Karpas-422 (cell line): ENCODE results near the gene SBNO2. TPM values are rescaled to one million over a fixed set of nuclear protein-coding genes. Genes with fewer than 3 reads are reported as not detected.

Experiments used
- DNase-seq: peaks from one replicate; pipeline ENCODE4 v3.0.0-alpha.2; 2015
- H2AFZ ChIP-seq: fragments of 200-600 bp; sonication (generic); 2 replicates; pipeline ENCODE4 v1.6.1; 2014; ENCODE audit warnings: antibody characterized with exemption, low read length, mixed read lengths
- H3K27ac ChIP-seq: fragments of 200-600 bp; sonication (generic); 2 replicates; pipeline ENCODE4 v1.5.1; 2014; ENCODE audit warnings: mild to moderate bottlenecking, low read length, moderate library complexity
- H3K27me3 ChIP-seq: fragments of 200-600 bp; sonication (generic); 2 replicates; pipeline ENCODE4 v1.6.1; 2014; ENCODE audit warnings: low read length, mixed read lengths
- H3K36me3 ChIP-seq: fragments of 200-600 bp; sonication (generic); 2 replicates; pipeline ENCODE4 v1.6.1; 2014; ENCODE audit warnings: low read length, mixed read lengths; ENCODE audit not compliant: insufficient read depth
- H3K4me1 ChIP-seq: fragments of 200-600 bp; sonication (generic); 2 replicates; pipeline ENCODE4 v1.6.1; 2014; ENCODE audit warnings: mild to moderate bottlenecking, low read length, mixed read lengths
- H3K4me2 ChIP-seq: fragments of 200-600 bp; sonication (generic); 2 replicates; pipeline ENCODE4 v1.6.1; 2014; ENCODE audit warnings: low read length, low read depth, mild to moderate bottlenecking; ENCODE audit not compliant: poor library complexity, severe bottlenecking
- H3K4me3 ChIP-seq: fragments of 200-600 bp; sonication (generic); 2 replicates; pipeline ENCODE4 v1.5.1; 2014; ENCODE audit warnings: mild to moderate bottlenecking, antibody characterized with exemption, low read length, mixed read lengths
- H3K79me2 ChIP-seq: fragments of 200-600 bp; sonication (generic); 2 replicates; pipeline ENCODE4 v1.6.1; 2014; ENCODE audit warnings: mild to moderate bottlenecking, low read length, mixed read lengths
- H3K9ac ChIP-seq: fragments of 200-600 bp; sonication (generic); 2 replicates; pipeline ENCODE4 v1.6.0; 2014; ENCODE audit warnings: low read length
- H3K9me2 ChIP-seq: fragments of 200-600 bp; sonication (generic), shearing (Covaris generic); replicated peaks from 2 replicates; pipeline ENCODE4 v1.6.0; 2014; ENCODE audit warnings: mild to moderate bottlenecking, low read length, moderate library complexity; ENCODE audit not compliant: insufficient read depth
- H3K9me3 ChIP-seq: fragments of 300-700, 200-600 bp; sonication (generic); 2 replicates; pipeline ENCODE4 v1.6.1; 2014; ENCODE audit warnings: low read length, mixed read lengths
- H4K20me1 ChIP-seq: fragments of 200-600 bp; sonication (generic); 2 replicates; pipeline ENCODE4 v1.6.1; 2014; ENCODE audit warnings: mild to moderate bottlenecking, antibody characterized with exemption, low read length, low read depth; ENCODE audit not compliant: insufficient read depth
- total RNA-seq: library from RNA; depleted of rRNA; stranded (reverse); fragments of >200 nt; shearing (Covaris generic); gene quantifications from 2 replicates; pipeline ENCODE4 v1.2.3, GENCODE V29; 2014; ENCODE audit warnings: low replicate concordance

The SBNO2 gene
- total RNA-seq, 1 experiment from 2014 or later, result 7.9 TPM

DNA sequence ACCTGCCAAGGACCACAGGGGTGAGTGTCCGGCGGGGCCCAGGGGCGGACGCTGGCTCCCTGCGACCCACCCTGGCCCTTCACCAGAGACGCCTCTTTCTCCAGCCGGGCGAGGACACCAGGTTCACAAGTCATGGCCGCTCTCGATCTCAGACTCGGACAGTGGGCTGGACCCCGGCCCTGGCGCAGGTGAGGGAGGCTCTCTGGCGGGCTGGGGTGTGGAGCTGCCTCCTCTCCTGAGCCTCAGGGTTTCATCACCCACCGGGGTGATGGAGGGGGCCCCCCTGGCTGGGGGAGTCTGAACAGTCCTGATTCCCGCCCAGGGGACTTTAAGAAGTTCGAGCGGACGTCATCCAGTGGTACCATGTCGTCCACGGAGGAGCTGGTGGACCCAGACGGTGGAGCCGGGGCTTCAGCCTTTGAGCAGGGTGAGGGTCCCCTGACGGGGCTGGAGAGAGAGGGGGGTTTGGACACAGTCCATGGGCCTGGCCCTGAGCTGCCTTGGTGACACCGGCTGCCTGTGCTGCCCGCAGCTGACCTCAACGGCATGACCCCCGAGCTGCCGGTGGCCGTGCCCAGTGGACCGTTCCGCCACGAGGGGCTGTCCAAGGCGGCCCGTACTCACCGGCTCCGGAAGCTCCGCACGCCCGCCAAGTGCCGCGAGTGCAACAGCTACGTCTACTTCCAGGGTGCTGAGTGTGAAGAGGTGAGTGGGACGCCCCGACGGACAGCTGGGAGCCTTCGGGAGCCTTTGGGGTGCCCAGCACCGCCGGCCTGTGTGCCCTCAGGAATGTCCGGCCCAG lies 93.5 kb downstream of the SBNO2 start:
- Histone ChIP-seq H3K9me2 (no peaks in the 10 kb centered on the region), H4K20me1 (peaks cover 6% of the 10 kb centered on the region), H3K4me3 (no peak overlapping the region), H3K36me3 (peaks cover 17% of the 10 kb centered on the region; the same call in 1 of the 2 replicates), H3K9me3 (no peaks in the 10 kb centered on the region), H3K27me3 (no peaks in the 10 kb centered on the region), H3K9ac (no peak overlapping the region), H3K79me2 (no peaks in the 10 kb centered on the region), H3K4me2 (no peak overlapping the region), H3K4me1 (peaks cover 36% of the 10 kb centered on the region), H3K27ac (no peak overlapping the region), H2AFZ (no peak overlapping the region)
- no peak for DNase-seq

DNA sequence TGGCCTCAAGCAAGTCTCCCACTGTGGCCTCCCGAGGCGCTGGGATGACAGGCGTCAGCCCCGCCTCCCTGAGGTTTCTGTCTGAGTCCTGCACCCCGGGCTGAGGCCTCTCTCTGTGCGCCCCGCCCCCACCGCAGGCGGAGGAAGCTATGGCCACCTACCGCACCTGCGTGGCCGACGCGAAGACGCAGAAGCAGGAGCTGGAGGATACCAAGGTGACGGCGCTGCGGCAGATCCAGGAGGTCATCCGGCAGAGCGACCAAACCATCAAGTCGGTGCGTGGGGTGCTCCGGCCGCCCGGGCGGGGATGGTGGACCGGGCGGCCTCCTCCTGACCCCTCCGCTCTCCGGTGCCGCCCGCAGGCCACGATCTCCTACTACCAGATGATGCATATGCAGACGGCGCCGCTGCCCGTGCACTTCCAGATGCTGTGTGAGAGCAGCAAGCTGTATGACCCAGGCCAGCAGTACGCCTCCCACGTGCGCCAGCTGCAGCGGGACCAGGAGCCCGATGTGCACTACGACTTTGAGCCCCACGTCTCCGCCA lies 94.4 kb downstream of the SBNO2 start:
- H4K20me1 ChIP-seq, result peaks cover 6% of the 10 kb centered on the region
- H3K9me3 ChIP-seq, result no peaks in the 10 kb centered on the region
- no peak overlapping the region for H2AFZ ChIP-seq
- H3K4me2 ChIP-seq, result no peak overlapping the region
- H3K4me3 ChIP-seq, result no peak overlapping the region
- H3K4me1 ChIP-seq, result peaks cover 43% of the 10 kb centered on the region
- H3K36me3 ChIP-seq, result peaks cover 17% of the 10 kb centered on the region; the same call in 1 of the 2 replicates
- no peaks in the 10 kb centered on the region for H3K9me2 ChIP-seq
- no peaks in the 10 kb centered on the region for H3K79me2 ChIP-seq
- H3K9ac ChIP-seq, result no peak overlapping the region
- DNase-seq, result no peak
- no peaks in the 10 kb centered on the region for H3K27me3 ChIP-seq
- H3K27ac ChIP-seq, result no peak overlapping the region

DNA sequence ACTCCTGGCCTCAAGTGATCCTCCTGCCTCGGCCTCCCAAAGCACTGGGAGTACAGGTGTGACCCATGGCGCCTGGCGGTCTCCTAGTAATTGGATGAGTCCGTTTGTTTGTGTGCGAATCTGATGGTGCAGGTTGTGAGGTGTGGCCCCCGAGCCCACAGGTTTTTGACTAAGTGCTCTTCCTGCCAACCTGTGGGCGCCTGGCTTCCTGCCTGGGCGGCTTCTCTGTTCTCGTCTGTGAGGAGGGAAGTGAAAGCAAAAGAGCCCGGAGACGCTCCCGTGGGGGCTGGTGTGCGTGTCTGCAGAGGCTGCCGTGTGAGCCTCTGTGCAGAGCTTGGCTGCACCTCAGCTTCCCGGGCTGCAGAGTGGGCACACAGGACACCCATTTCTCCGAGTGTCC lies 97.1 kb downstream of the SBNO2 start:
- Histone ChIP-seq H2AFZ (no peak overlapping the region), H3K9me2 (no peaks in the 10 kb centered on the region), H3K4me3 (peak overlapping the region; percentile 55; the same call in 1 of the 2 replicates), H3K4me1 (peaks cover 39% of the 10 kb centered on the region), H3K27me3 (no peaks in the 10 kb centered on the region), H3K4me2 (peak overlapping the region; percentile 60), H3K79me2 (no peaks in the 10 kb centered on the region), H3K36me3 (peaks cover 6% of the 10 kb centered on the region; the same call in 1 of the 2 replicates), H3K27ac (peak overlapping the region; percentile 90), H4K20me1 (peaks cover 5% of the 10 kb centered on the region; the same call in 1 of the 2 replicates), H3K9me3 (no peaks in the 10 kb centered on the region), H3K9ac (no peak overlapping the region)
- DNase-seq, result peak; percentile 99

DNA sequence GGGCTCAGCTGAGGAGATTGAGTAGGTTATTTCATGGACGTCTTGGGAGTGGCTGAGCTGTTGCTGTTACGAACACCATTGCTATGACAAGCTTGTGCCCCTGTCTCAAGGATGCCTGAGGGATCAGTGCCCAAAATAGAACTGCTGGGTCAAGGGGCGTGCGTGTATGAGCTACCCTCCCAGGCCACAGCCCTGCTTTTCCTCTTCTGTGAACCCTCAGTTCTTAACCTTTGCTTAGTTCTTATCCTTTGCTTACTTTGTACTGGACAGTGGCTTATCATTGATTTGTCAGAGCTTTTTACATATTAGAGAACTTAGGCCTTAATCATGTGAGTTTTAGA lies 98.1 kb downstream of the SBNO2 start:
- H3K9ac ChIP-seq, result 0 out of 2 replicates have a peak overlapping the region, but pooled peaks have one; percentile 81
- no peaks in the 10 kb centered on the region for H3K9me2 ChIP-seq
- H3K4me3 ChIP-seq, result no peak overlapping the region
- no peaks in the 10 kb centered on the region for H3K27me3 ChIP-seq
- H3K27ac ChIP-seq, result peak overlapping the region; percentile 90
- H3K36me3 ChIP-seq, result peaks cover 6% of the 10 kb centered on the region; the same call in 1 of the 2 replicates
- peaks cover 39% of the 10 kb centered on the region for H3K4me1 ChIP-seq
- no peaks in the 10 kb centered on the region for H3K9me3 ChIP-seq
- no peak overlapping the region for H2AFZ ChIP-seq
- DNase-seq, result no peak
- H4K20me1 ChIP-seq, result peaks cover 5% of the 10 kb centered on the region; the same call in 1 of the 2 replicates
- H3K79me2 ChIP-seq, result no peaks in the 10 kb centered on the region
- H3K4me2 ChIP-seq, result no peak overlapping the region

DNA sequence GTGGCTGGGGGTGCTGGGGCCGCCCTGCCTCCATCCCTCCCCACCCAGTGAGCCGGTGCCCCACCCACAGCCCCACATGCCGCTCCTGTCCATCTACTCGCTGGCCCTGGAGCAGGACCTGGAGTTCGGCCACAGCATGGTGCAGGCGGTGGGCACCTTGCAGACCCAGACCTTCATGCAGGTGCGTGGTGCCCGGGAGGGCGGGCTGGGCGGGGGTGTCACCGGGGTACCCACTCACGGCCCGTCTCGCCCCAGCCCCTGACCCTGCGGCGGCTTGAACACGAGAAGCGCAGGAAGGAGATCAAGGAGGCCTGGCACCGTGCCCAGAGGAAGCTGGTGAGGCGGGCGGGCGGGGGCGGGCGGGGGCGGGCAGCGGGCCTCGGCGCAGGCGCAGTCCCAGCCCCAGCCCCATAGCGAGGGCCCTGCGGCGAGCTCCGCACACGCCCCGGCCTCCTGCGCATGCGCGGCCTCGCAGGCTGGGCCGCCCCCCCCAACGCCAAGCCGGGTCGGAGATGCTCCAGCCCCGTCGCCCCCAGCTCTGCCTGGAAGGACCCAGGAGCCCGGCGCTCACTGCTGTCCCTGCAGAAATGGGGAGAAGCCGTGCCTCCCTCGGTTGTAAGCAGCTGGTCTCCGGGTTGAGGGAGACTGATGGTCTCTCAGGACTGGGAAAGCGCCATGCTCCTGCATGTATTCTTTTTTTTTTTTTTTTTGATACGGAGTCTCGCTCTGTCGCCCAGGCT lies 99.4 kb downstream of the SBNO2 start:
- H3K27me3 ChIP-seq, result no peaks in the 10 kb centered on the region
- peaks cover 39% of the 10 kb centered on the region for H3K4me1 ChIP-seq
- peaks cover 5% of the 10 kb centered on the region; the same call in 1 of the 2 replicates for H4K20me1 ChIP-seq
- peak overlapping the region; percentile 81 for H3K9ac ChIP-seq
- H3K4me3 ChIP-seq, result peak overlapping the region; percentile 78
- H3K27ac ChIP-seq, result peak overlapping the region; percentile 90
- peak overlapping the region; percentile 97 for H3K4me2 ChIP-seq
- H3K9me3 ChIP-seq, result no peaks in the 10 kb centered on the region
- H3K79me2 ChIP-seq, result no peaks in the 10 kb centered on the region
- DNase-seq, result peak; percentile 97
- H2AFZ ChIP-seq, result peak overlapping the region; percentile 76; the same call in 1 of the 2 replicates
- peaks cover 6% of the 10 kb centered on the region; the same call in 1 of the 2 replicates for H3K36me3 ChIP-seq
- no peaks in the 10 kb centered on the region for H3K9me2 ChIP-seq

DNA sequence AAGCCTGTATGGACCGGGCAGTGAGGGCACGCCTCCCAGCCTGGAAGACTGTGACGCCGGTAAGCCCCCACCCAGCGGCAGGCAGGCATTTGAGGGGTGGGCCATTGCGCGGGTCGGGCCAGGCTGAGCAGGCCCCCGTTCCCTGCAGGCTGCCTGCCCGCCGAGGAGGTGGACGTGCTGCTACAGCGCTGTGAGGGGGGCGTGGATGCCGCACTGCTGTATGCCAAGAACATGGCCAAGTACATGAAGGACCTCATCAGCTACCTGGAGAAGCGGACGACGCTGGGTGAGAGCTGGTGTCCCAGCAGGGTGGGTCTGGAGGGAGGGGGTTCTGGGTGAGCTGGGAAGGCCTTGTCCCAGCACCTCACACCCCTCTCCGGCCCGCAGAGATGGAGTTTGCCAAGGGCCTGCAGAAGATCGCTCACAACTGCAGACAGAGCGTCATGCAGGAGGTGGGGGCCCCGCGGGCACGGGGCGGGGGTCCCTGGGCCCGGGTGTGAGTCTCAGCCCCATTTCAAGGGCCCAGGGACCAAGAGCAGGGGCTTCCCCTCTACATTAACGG lies 100.0 kb downstream of the SBNO2 start:
- peak overlapping the region; percentile 85 for H3K4me2 ChIP-seq
- H3K9me3 ChIP-seq, result no peaks in the 10 kb centered on the region
- H3K4me3 ChIP-seq, result peak overlapping the region; percentile 71
- H3K9me2 ChIP-seq, result no peaks in the 10 kb centered on the region
- H3K27me3 ChIP-seq, result no peaks in the 10 kb centered on the region
- H4K20me1 ChIP-seq, result peaks cover 5% of the 10 kb centered on the region; the same call in 1 of the 2 replicates
- peak overlapping the region; percentile 78 for H3K9ac ChIP-seq
- H3K27ac ChIP-seq, result peak overlapping the region; percentile 67
- H3K4me1 ChIP-seq, result peaks cover 45% of the 10 kb centered on the region
- DNase-seq, result no peak
- H3K36me3 ChIP-seq, result peaks cover 6% of the 10 kb centered on the region; the same call in 1 of the 2 replicates
- no peak overlapping the region for H2AFZ ChIP-seq
- H3K79me2 ChIP-seq, result peaks cover 6% of the 10 kb centered on the region; the same call in 1 of the 2 replicates

DNA sequence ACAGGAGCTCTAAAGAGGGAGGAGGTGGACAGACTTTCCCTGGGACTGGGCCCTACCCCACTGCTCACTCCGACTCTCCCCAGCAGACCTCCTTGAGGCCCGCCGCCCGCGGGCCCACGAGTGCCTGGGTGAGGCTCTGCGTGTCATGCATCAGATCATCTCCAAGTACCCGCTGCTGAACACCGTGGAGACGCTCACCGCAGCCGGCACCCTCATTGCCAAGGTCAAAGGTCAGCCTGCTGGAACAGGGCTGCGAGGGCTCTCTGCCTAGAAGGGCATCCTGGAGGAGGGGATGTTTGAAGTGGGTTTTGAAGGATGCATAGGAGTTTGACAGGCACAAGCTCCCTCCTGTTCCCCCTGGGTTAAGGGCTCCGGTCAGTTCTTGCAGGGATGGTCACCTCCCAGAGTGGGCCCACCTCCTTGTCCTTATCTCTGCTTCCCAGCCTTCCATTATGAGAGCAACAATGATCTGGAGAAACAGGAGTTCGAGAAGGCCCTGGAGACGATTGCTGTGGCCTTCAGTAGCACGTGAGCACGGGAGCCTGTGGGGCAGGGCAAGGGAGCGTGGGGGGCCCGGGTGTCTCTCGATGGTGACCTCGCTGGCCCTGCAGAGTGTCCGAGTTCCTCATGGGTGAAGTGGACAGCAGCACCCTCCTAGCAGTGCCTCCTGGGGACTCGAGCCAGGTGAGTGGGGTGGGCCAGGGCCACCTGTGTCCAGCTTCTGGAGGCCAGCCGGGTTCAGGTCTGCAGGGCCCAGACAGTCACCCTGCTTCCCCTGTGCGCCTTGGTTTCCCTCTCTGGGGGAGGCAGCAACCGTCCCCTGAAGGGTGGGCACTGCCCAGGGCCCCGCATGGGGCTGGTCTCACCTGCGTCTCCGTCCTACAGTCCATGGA lies 100.8 kb downstream of the SBNO2 start:
- Histone ChIP-seq H3K27ac (no peak overlapping the region), H3K9ac (peak overlapping the region; percentile 78; the same call in 1 of the 2 replicates), H3K36me3 (peaks cover 6% of the 10 kb centered on the region; the same call in 1 of the 2 replicates), H3K4me3 (peak overlapping the region; percentile 71; the same call in 1 of the 2 replicates), H3K9me3 (no peaks in the 10 kb centered on the region), H3K4me1 (peaks cover 52% of the 10 kb centered on the region), H3K4me2 (peak overlapping the region; percentile 85), H3K79me2 (peaks cover 10% of the 10 kb centered on the region; the same call in 1 of the 2 replicates), H3K27me3 (no peaks in the 10 kb centered on the region), H4K20me1 (peaks cover 5% of the 10 kb centered on the region; the same call in 1 of the 2 replicates), H3K9me2 (no peaks in the 10 kb centered on the region), H2AFZ (no peak overlapping the region)
- no peak for DNase-seq
